Measurements from ENCODE around the gene PRKCH.

PRKCH gene

DNA sequence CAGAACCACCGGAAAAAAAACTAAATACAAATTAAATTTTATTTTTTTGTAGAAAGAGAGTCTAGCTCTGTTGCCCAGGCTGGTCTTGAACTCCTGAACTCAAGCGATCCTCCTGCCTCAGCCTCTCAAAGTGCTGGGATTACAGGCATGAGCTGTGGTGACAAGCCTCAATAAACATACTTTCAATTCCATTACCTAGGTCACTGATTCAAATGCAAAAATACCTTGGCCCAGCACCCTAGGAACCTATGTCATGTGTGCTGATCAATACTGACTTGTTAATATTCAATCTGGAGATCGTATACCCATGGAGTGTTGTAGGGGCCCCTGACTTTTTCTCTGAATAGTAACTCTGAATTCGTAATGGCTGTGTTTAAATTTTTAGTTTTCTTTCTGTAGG, 33.2 kb upstream of the PRKCH start:
- Histone ChIP-seq H3K14ac (ENCODE audit: low read length) (no peak overlapping the region), H2AFZ (ENCODE audit: low read length) (no peak overlapping the region), H2BK120ac (ENCODE audit: low read depth, low read length) (no peak overlapping the region), H3K18ac (ENCODE audit: low read length) (no peak overlapping the region), H2BK12ac (ENCODE audit: low read length) (no peak overlapping the region), H2BK15ac (ENCODE audit: low read length) (no peak overlapping the region), H3K4me2 (ENCODE audit: insufficient read depth, low read length, poor library complexity, severe bottlenecking) (no peak overlapping the region), H3K79me1 (ENCODE audit: low read depth, low read length) (no peaks in the 10 kb centered on the region), H3K27ac (replicated peaks; ENCODE audit: low read length) (no peak overlapping the region), H3K4ac (ENCODE audit: low read length) (no peak overlapping the region), H2AK5ac (ENCODE audit: low read depth, low read length) (no peak overlapping the region), H2BK5ac (ENCODE audit: low read length) (no peak overlapping the region), H3K36me3 (replicated peaks in 1 of 2; ENCODE audit: control insufficient read depth in 2 of 2, insufficient read depth in 2 of 2, low read length in 2 of 2) (no peaks in the 10 kb centered on the region), H3K23ac (ENCODE audit: low read depth, low read length, poor library complexity) (no peak overlapping the region), H4K91ac (ENCODE audit: low read depth, low read length, poor library complexity) (no peak overlapping the region), H3K4me1 (ENCODE audit: control insufficient read depth in 2 of 2, insufficient read depth in 1 of 2, low read depth in 1 of 2, low read length in 2 of 2) (no peaks in the 10 kb centered on the region), H3K27me3 (ENCODE audit: control insufficient read depth in 3 of 3, insufficient read depth in 3 of 3, low read depth in 1 of 3, low read length in 3 of 3) (peaks cover 0 to 23% (median 0%) of the 10 kb centered on the region in 3 experiments), H3K9ac (ENCODE audit: low read depth, low read length, poor library complexity) (no peak overlapping the region), H4K8ac (ENCODE audit: low read depth, low read length) (no peak overlapping the region), H3K4me3 (ENCODE audit: low read length in 2 of 2) (no peak overlapping the region), H3K9me3 (replicated peaks in 1 of 2; ENCODE audit: control insufficient read depth in 2 of 2, insufficient read depth in 1 of 2, low read depth in 1 of 2, low read length in 2 of 2) (no peaks in the 10 kb centered on the region)
- WGBS, 2 donors (ENCODE audit: extremely low coverage in 2 of 2, insufficient read length in 2 of 2, insufficient replicate concordance in 1 of 2) = 100% methylated on average over 1 of the region's 4 CpGs; no CpG with 5 or more reads in 1 of the 2 donors
- DNase-seq (ENCODE audit: low spot score) = no peak

DNA sequence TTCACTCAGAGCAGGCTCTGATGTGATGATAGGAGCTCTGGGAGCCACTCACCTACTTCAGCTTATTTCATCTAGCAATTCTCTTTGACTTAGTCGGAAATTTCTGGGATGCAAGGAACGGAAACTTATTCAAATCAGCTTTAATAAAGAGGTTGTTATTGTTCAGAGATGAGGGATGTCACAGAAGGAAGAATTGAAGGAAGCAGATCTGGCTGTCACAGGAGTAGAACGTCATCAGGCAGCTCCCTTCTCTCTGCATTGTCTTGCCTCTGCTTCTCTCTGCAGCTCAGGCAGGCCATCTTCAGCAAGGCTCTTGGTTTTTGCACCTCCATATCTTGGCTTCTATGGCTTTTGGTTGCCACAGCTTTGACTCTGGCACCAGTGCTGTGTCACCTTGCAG, 32.7 kb upstream of the PRKCH start:
- Histone ChIP-seq H3K23ac (ENCODE audit: low read depth, low read length, poor library complexity) (no peak overlapping the region), H2BK120ac (ENCODE audit: low read depth, low read length) (no peak overlapping the region)

DNA sequence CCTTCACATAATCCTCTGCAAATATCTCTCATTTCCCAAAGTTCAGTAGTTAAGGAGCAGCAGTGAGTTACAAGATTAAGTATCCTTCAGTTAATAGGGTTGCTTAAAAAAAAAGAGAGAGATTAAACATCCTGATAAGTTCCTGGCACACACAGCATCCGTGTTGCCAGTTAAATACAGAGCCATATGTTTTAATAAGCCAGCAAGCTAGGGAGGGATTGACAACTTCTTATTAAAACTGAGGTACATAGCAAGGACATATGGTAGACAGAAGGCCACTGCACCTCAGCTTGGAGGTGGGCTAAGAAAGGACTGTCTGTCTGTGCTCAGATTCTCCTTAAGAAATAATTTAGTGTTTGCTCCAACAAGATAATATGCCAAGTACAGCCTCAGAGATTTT, 30.7 kb upstream of the PRKCH start:
- Histone ChIP-seq H2BK120ac (ENCODE audit: low read depth, low read length) (no peak overlapping the region), H3K18ac (ENCODE audit: low read length) (no peak overlapping the region), H2BK5ac (ENCODE audit: low read length) (no peak overlapping the region), H3K27me3 (ENCODE audit: control insufficient read depth in 3 of 3, insufficient read depth in 3 of 3, low read depth in 1 of 3, low read length in 3 of 3) (peaks cover 0 to 2% (median 0%) of the 10 kb centered on the region in 3 experiments), H2BK15ac (ENCODE audit: low read length) (no peak overlapping the region), H3K79me1 (ENCODE audit: low read depth, low read length) (no peaks in the 10 kb centered on the region), H3K27ac (replicated peaks; ENCODE audit: low read length) (no peak overlapping the region), H2AK5ac (ENCODE audit: low read depth, low read length) (no peak overlapping the region), H3K4me2 (ENCODE audit: insufficient read depth, low read length, poor library complexity, severe bottlenecking) (no peak overlapping the region), H3K14ac (ENCODE audit: low read length) (no peak overlapping the region), H3K9me3 (replicated peaks in 1 of 2; ENCODE audit: control insufficient read depth in 2 of 2, insufficient read depth in 1 of 2, low read depth in 1 of 2, low read length in 2 of 2) (no peaks in the 10 kb centered on the region), H4K8ac (ENCODE audit: low read depth, low read length) (no peak overlapping the region), H3K4ac (ENCODE audit: low read length) (no peak overlapping the region), H3K4me3 (ENCODE audit: low read length in 2 of 2) (no peak overlapping the region), H2BK12ac (ENCODE audit: low read length) (no peak overlapping the region), H4K91ac (ENCODE audit: low read depth, low read length, poor library complexity) (no peak overlapping the region), H3K23ac (ENCODE audit: low read depth, low read length, poor library complexity) (no peak overlapping the region), H2AFZ (ENCODE audit: low read length) (no peak overlapping the region), H3K36me3 (replicated peaks in 1 of 2; ENCODE audit: control insufficient read depth in 2 of 2, insufficient read depth in 2 of 2, low read length in 2 of 2) (no peaks in the 10 kb centered on the region), H3K9ac (ENCODE audit: low read depth, low read length, poor library complexity) (no peak overlapping the region), H3K4me1 (ENCODE audit: control insufficient read depth in 2 of 2, insufficient read depth in 1 of 2, low read depth in 1 of 2, low read length in 2 of 2) (no peaks in the 10 kb centered on the region)
- WGBS, 2 donors (ENCODE audit: extremely low coverage in 2 of 2, insufficient read length in 2 of 2, insufficient replicate concordance in 1 of 2) = no CpG with 5 or more reads among the region's 1 CpG
- no peak for DNase-seq (ENCODE audit: low spot score)

More for the DNA sequence above, 32.7 kb upstream of the PRKCH start:
- Histone ChIP-seq H3K27me3 (ENCODE audit: control insufficient read depth in 3 of 3, insufficient read depth in 3 of 3, low read depth in 1 of 3, low read length in 3 of 3) (peaks cover 0 to 18% (median 0%) of the 10 kb centered on the region in 3 experiments), H4K91ac (ENCODE audit: low read depth, low read length, poor library complexity) (no peak overlapping the region), H2BK15ac (ENCODE audit: low read length) (no peak overlapping the region), H2AFZ (ENCODE audit: low read length) (no peak overlapping the region), H4K8ac (ENCODE audit: low read depth, low read length) (no peak overlapping the region), H3K9me3 (replicated peaks in 1 of 2; ENCODE audit: control insufficient read depth in 2 of 2, insufficient read depth in 1 of 2, low read depth in 1 of 2, low read length in 2 of 2) (no peaks in the 10 kb centered on the region), H3K14ac (ENCODE audit: low read length) (no peak overlapping the region), H2BK5ac (ENCODE audit: low read length) (no peak overlapping the region), H3K4me2 (ENCODE audit: insufficient read depth, low read length, poor library complexity, severe bottlenecking) (no peak overlapping the region), H3K18ac (ENCODE audit: low read length) (no peak overlapping the region), H3K4me3 (ENCODE audit: low read length in 2 of 2) (no peak overlapping the region), H2AK5ac (ENCODE audit: low read depth, low read length) (no peak overlapping the region), H3K79me1 (ENCODE audit: low read depth, low read length) (no peaks in the 10 kb centered on the region), H3K4ac (ENCODE audit: low read length) (no peak overlapping the region), H3K9ac (ENCODE audit: low read depth, low read length, poor library complexity) (no peak overlapping the region), H3K36me3 (replicated peaks in 1 of 2; ENCODE audit: control insufficient read depth in 2 of 2, insufficient read depth in 2 of 2, low read length in 2 of 2) (no peaks in the 10 kb centered on the region), H2BK12ac (ENCODE audit: low read length) (no peak overlapping the region), H3K4me1 (ENCODE audit: control insufficient read depth in 2 of 2, insufficient read depth in 1 of 2, low read depth in 1 of 2, low read length in 2 of 2) (no peaks in the 10 kb centered on the region), H3K27ac (replicated peaks; ENCODE audit: low read length) (no peak overlapping the region)
- no CpG with 5 or more reads among the region's 3 CpGs for WGBS, 2 donors (ENCODE audit: extremely low coverage in 2 of 2, insufficient read length in 2 of 2, insufficient replicate concordance in 1 of 2)
- no peak for DNase-seq (ENCODE audit: low spot score)

DNA sequence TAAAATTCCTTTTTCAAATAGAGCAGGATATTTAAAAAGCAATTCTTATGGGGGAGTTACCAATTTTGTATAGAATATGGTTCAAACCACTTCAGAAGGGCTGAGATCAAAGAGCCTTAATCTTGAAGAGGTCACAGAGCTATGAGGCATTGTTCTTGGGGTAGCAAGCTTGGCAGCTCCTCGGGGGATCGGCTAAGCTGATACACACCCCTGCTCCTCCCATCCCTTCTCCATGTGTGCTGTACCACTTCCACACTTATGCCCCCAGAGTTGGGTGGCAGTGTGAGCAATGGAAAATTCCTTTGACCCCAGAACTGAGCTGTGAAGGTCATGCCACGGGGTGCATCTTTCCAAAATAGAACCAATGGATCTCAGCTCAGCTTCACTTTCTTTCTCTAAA, 25.2 kb upstream of the PRKCH start:
- no peak overlapping the region for H3K4me2 ChIP-seq (ENCODE audit: insufficient read depth, low read length, poor library complexity, severe bottlenecking)
- no peaks in the 10 kb centered on the region for H3K36me3 ChIP-seq (replicated peaks in 1 of 2; ENCODE audit: control insufficient read depth in 2 of 2, insufficient read depth in 2 of 2, low read length in 2 of 2)
- H2BK15ac ChIP-seq (ENCODE audit: low read length) = no peak overlapping the region
- no peaks in the 10 kb centered on the region for H3K79me1 ChIP-seq (ENCODE audit: low read depth, low read length)
- peaks cover 0 to 4% (median 0%) of the 10 kb centered on the region in 3 experiments for H3K27me3 ChIP-seq (ENCODE audit: control insufficient read depth in 3 of 3, insufficient read depth in 3 of 3, low read depth in 1 of 3, low read length in 3 of 3)
- H4K8ac ChIP-seq (ENCODE audit: low read depth, low read length) = no peak overlapping the region
- no peak overlapping the region for H2BK12ac ChIP-seq (ENCODE audit: low read length)
- no peak overlapping the region for H3K23ac ChIP-seq (ENCODE audit: low read depth, low read length, poor library complexity)
- no peak overlapping the region for H3K14ac ChIP-seq (ENCODE audit: low read length)
- no peak overlapping the region for H3K9ac ChIP-seq (ENCODE audit: low read depth, low read length, poor library complexity)
- WGBS, 2 donors (ENCODE audit: extremely low coverage in 2 of 2, insufficient read length in 2 of 2, insufficient replicate concordance in 1 of 2) = no CpG with 5 or more reads among the region's 3 CpGs
- no peaks in the 10 kb centered on the region for H3K4me1 ChIP-seq (ENCODE audit: control insufficient read depth in 2 of 2, insufficient read depth in 1 of 2, low read depth in 1 of 2, low read length in 2 of 2)
- H3K18ac ChIP-seq (ENCODE audit: low read length) = no peak overlapping the region
- H3K4me3 ChIP-seq (ENCODE audit: low read length in 2 of 2) = no peak overlapping the region
- H4K91ac ChIP-seq (ENCODE audit: low read depth, low read length, poor library complexity) = no peak overlapping the region
- H2AK5ac ChIP-seq (ENCODE audit: low read depth, low read length) = no peak overlapping the region
- H2AFZ ChIP-seq (ENCODE audit: low read length) = no peak overlapping the region
- no peak overlapping the region for H2BK5ac ChIP-seq (ENCODE audit: low read length)
- H2BK120ac ChIP-seq (ENCODE audit: low read depth, low read length) = no peak overlapping the region
- no peak for DNase-seq (ENCODE audit: low spot score)
- no peaks in the 10 kb centered on the region for H3K9me3 ChIP-seq (replicated peaks in 1 of 2; ENCODE audit: control insufficient read depth in 2 of 2, insufficient read depth in 1 of 2, low read depth in 1 of 2, low read length in 2 of 2)
- H3K4ac ChIP-seq (ENCODE audit: low read length) = no peak overlapping the region
- no peak overlapping the region for H3K27ac ChIP-seq (replicated peaks; ENCODE audit: low read length)

Data from neuronal stem cell (in vitro differentiated cells).